DOHH2 (cell line): Measurements from ENCODE around the gene TRPC1.

ENCODE experiments used
- CTCF ChIP-seq: fragments of 200-600 bp; sonication (generic); IDR thresholded peaks from one replicate; pipeline ENCODE4 v1.5.1; 2014; ENCODE audit warnings: antibody characterized with exemption, mild to moderate bottlenecking, low read depth, low read length; ENCODE audit not compliant: poor library complexity, severe bottlenecking
- EZH2phosphoT487 ChIP-seq: fragments of 200-600 bp; sonication (generic); IDR thresholded peaks from 2 replicates; pipeline ENCODE4 v1.6.1; 2017; ENCODE audit warnings: borderline replicate concordance, mild to moderate bottlenecking, antibody characterized with exemption, low read length, moderate library complexity, mixed read lengths

DNA sequence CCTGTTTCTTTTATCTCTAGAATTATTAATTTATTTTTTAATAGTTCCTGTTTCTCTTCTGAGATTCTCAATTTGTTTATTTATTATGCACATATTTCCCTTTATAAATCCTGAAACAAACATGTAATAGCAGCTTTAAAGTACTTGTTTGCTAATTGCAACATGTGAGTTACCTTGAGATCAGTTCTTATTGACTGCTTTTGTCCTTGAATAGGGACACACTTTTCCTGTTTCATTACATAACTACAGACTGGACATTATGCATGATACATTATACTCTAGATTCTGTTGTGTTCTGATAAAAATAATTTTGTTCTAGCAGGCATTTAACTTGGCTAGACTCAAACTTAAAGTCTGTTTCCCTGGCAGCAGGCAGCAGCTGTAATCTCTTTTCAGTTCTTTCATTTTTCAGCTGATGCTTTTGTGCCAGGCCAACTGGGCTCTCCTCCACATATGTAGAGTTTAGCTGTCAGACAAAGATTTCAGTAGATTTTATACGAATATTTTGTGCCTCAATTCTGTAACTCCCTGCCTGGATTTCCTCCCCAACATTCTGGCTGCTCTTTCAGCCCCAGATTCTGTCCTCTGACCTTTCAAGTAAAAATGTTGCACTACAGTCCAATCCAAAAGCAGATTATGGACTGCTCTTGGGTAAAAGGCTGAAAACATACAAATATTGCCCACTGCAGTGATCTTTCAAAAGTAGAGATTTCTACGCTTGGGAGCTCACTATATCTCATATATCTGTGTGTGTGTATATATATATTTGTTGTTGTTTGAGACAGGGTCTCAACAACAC, 123.1 kb downstream of the TRPC1 start:
- no peak for TF ChIP-seq CTCF
- no peak for TF ChIP-seq EZH2phosphoT487
